Cardiac fibroblast (primary cell): ENCODE measurements around the gene FANCC.

Experiments
- DNase-seq, 2 donors: peaks; one replicate each; pipeline versions ENCODE4 v3.0.0 to v3.0.0-alpha.2; 2010; ENCODE audit warnings: low read depth in 2 of 2
- H3K4me3 ChIP-seq, 2 donors: replicated peaks in 1 of 2; 1 replicate in 1 of 2; 2 replicates in 1 of 2; pipeline ENCODE4 v1.5.1; 2011; ENCODE audit warnings: low read depth in 2 of 2, low read length in 2 of 2, mild to moderate bottlenecking in 2 of 2, moderate library complexity in 1 of 2
- CTCF ChIP-seq: IDR thresholded peaks from one replicate; pipeline ENCODE4 v1.5.1; 2011; ENCODE audit warnings: low read depth, mild to moderate bottlenecking, low read length, inconsistent platforms

FANCC gene

GRCh38 chr9:95266649-95267048, 50.9 kb downstream of the FANCC start:
- H3K4me3 ChIP-seq, result no peak overlapping the region
- no peak for TF ChIP-seq CTCF
- no peak for DNase-seq

GRCh38 chr9:95265960-95266359, 51.5 kb downstream of the FANCC start:
- no peak overlapping the region for H3K4me3 ChIP-seq
- DNase-seq, result no peak
- no peak for TF ChIP-seq CTCF

GRCh38 chr9:95264954-95265615, 52.4 kb downstream of the FANCC start:
- no peak overlapping the region for H3K4me3 ChIP-seq
- peak; percentile 50 to 57 for DNase-seq
- peak; percentile 52 for TF ChIP-seq CTCF

- no peak for TF ChIP-seq CTCF
- DNase-seq, result peak; percentile 36 to 39
- no peak overlapping the region for H3K4me3 ChIP-seq
These were observed 55.6 kb downstream of the FANCC start for GRCh38 chr9:95261890-95262289.

- no peak overlapping the region for H3K4me3 ChIP-seq
- DNase-seq, result peak in 1 of 2 donors; percentile 6
- TF ChIP-seq CTCF, result no peak
These were observed 66.9 kb downstream of the FANCC start for GRCh38 chr9:95250462-95251221.

- H3K4me3 ChIP-seq, result no peak overlapping the region
- TF ChIP-seq CTCF, result no peak
- DNase-seq, result no peak
These were observed 67.5 kb downstream of the FANCC start for GRCh38 chr9:95249986-95250385.
